NCI-H1694 (cell line): ENCODE results near the gene COX10.
"Not testable (repeated sequence)": the region's sequence is repeated elsewhere in the genome, so short reads cannot be mapped to it uniquely, and the experiment has no call there.

Source experiments
- DNase-seq: peaks from one replicate; lab custom pipeline; 2025; lab: John Stamatoyannopoulos, UW

Gene COX10

GRCh38 chr17:14123619-14124278 lies 54.4 kb downstream of the COX10 start:
- no peak for DNase-seq

GRCh38 chr17:14124854-14125253 lies 55.5 kb downstream of the COX10 start:
- DNase-seq = no peak

- no peak for DNase-seq
Observed at GRCh38 chr17:14125518-14126137, 56.3 kb downstream of the COX10 start.

- no peak for DNase-seq
Observed at GRCh38 chr17:14133104-14133503, 63.8 kb downstream of the COX10 start.

GRCh38 chr17:14134456-14134855 lies 65.2 kb downstream of the COX10 start:
- no peak for DNase-seq

- no peak for DNase-seq
Observed at GRCh38 chr17:14135906-14136590, 66.7 kb downstream of the COX10 start.

- DNase-seq = no peak
Observed at GRCh38 chr17:14138649-14139048, 69.3 kb downstream of the COX10 start.

- no peak for DNase-seq
Observed at GRCh38 chr17:14143688-14144087, 74.4 kb downstream of the COX10 start.

GRCh38 chr17:14144508-14144907 lies 75.2 kb downstream of the COX10 start:
- DNase-seq = no peak

- no peak for DNase-seq
Observed at GRCh38 chr17:14149751-14150150, 80.4 kb downstream of the COX10 start.

- no peak for DNase-seq
Observed at GRCh38 chr17:14150619-14151018, 81.3 kb downstream of the COX10 start.

GRCh38 chr17:14152721-14153120 lies 83.4 kb downstream of the COX10 start:
- no peak for DNase-seq

GRCh38 chr17:14153374-14153773 lies 84.1 kb downstream of the COX10 start:
- DNase-seq = no peak

GRCh38 chr17:14156689-14157088 lies 87.4 kb downstream of the COX10 start:
- no peak for DNase-seq

GRCh38 chr17:14157822-14158221 lies 88.5 kb downstream of the COX10 start:
- DNase-seq = no peak

- DNase-seq = no peak
Observed at GRCh38 chr17:14158707-14159106, 89.4 kb downstream of the COX10 start.

GRCh38 chr17:14161419-14161818 lies 92.1 kb downstream of the COX10 start:
- DNase-seq = no peak

- DNase-seq = no peak
Observed at GRCh38 chr17:14165616-14166015, 96.3 kb downstream of the COX10 start.

- DNase-seq = not testable (repeated sequence)
Observed at GRCh38 chr17:14167831-14168230, 98.5 kb downstream of the COX10 start.

- no peak for DNase-seq
Observed at GRCh38 chr17:14168582-14168981, 99.3 kb downstream of the COX10 start.

GRCh38 chr17:14169287-14169686 lies 100.0 kb downstream of the COX10 start:
- DNase-seq = no peak

- no peak for DNase-seq
Observed at GRCh38 chr17:14169901-14170300, 100.6 kb downstream of the COX10 start.

- DNase-seq = peak; percentile 9
Observed at GRCh38 chr17:14176989-14177388, 107.7 kb downstream of the COX10 start.
